ENCODE measurements around the gene CD40.

CD40 gene

GRCh38 chr20:46167080-46167479 is 49.0 kb downstream of the CD40 start:
- Histone ChIP-seq H2AFZ (ENCODE audit: low read depth, low read length, severe bottlenecking) (no peak overlapping the region), H3F3A (ENCODE audit: insufficient read depth) (no peaks in the 10 kb centered on the region), H3K79me2 (ENCODE audit: insufficient read depth, low read length) (no peaks in the 10 kb centered on the region)

GRCh38 chr20:46168438-46168837 is 50.3 kb downstream of the CD40 start:
- TF ChIP-seq EZH2phosphoT487 (conservative IDR thresholded peaks at IDR 0.05; ENCODE audit: low read length) (no peak), CTCF (IDR thresholded peaks at IDR 0.05; ENCODE audit: insufficient read depth, low read length, poor library complexity, severe bottlenecking) (no peak)
- H3K4me2 ChIP-seq (ENCODE audit: low read depth, low read length, poor library complexity, severe bottlenecking), result no peak overlapping the region
- no peaks in the 10 kb centered on the region for H4K20me1 ChIP-seq (ENCODE audit: low read depth, low read length)
- H3F3A ChIP-seq (ENCODE audit: insufficient read depth), result no peaks in the 10 kb centered on the region
- H2AFZ ChIP-seq (ENCODE audit: low read depth, low read length, severe bottlenecking), result no peak overlapping the region
- H3K9me2 ChIP-seq (replicated peaks; ENCODE audit: insufficient read depth, low read length), result no peaks in the 10 kb centered on the region
- no peaks in the 10 kb centered on the region for H3K9me3 ChIP-seq (ENCODE audit: insufficient read depth, low read length)
- no peaks in the 10 kb centered on the region for H3K79me2 ChIP-seq (ENCODE audit: insufficient read depth, low read length)
- H3K4me3 ChIP-seq (ENCODE audit: insufficient read depth, low read length, poor library complexity, severe bottlenecking), result no peak overlapping the region
- no peak overlapping the region for H3K27ac ChIP-seq (ENCODE audit: low read depth, low read length)
- no peaks in the 10 kb centered on the region for H3K27me3 ChIP-seq (ENCODE audit: low read length)
- no peak overlapping the region for H3K9ac ChIP-seq (ENCODE audit: low read length)
- H3K36me3 ChIP-seq (ENCODE audit: low read length), result no peaks in the 10 kb centered on the region

More at GRCh38 chr20:46167080-46167479, 49.0 kb downstream of the CD40 start:
- Histone ChIP-seq H3K27me3 (ENCODE audit: low read length) (no peaks in the 10 kb centered on the region), H3K4me3 (ENCODE audit: insufficient read depth, low read length, poor library complexity, severe bottlenecking) (no peak overlapping the region), H3K27ac (ENCODE audit: low read depth, low read length) (no peak overlapping the region), H3K9me2 (replicated peaks; ENCODE audit: insufficient read depth, low read length) (no peaks in the 10 kb centered on the region), H3K36me3 (ENCODE audit: low read length) (no peaks in the 10 kb centered on the region), H3K9ac (ENCODE audit: low read length) (no peak overlapping the region), H3K9me3 (ENCODE audit: insufficient read depth, low read length) (no peaks in the 10 kb centered on the region), H3K4me2 (ENCODE audit: low read depth, low read length, poor library complexity, severe bottlenecking) (no peak overlapping the region), H4K20me1 (ENCODE audit: low read depth, low read length) (no peaks in the 10 kb centered on the region)
- no peak for TF ChIP-seq EZH2phosphoT487 (conservative IDR thresholded peaks at IDR 0.05; ENCODE audit: low read length)
- TF ChIP-seq CTCF (IDR thresholded peaks at IDR 0.05; ENCODE audit: insufficient read depth, low read length, poor library complexity, severe bottlenecking), result no peak

- Histone ChIP-seq H3K4me2 (ENCODE audit: low read depth, low read length, poor library complexity, severe bottlenecking) (no peak overlapping the region), H2AFZ (ENCODE audit: low read depth, low read length, severe bottlenecking) (no peak overlapping the region), H3K27me3 (ENCODE audit: low read length) (no peaks in the 10 kb centered on the region), H3K4me3 (ENCODE audit: insufficient read depth, low read length, poor library complexity, severe bottlenecking) (no peak overlapping the region), H3K79me2 (ENCODE audit: insufficient read depth, low read length) (no peaks in the 10 kb centered on the region), H3K9me3 (ENCODE audit: insufficient read depth, low read length) (no peaks in the 10 kb centered on the region), H3K36me3 (ENCODE audit: low read length) (no peaks in the 10 kb centered on the region), H4K20me1 (ENCODE audit: low read depth, low read length) (no peaks in the 10 kb centered on the region), H3K9me2 (replicated peaks; ENCODE audit: insufficient read depth, low read length) (no peaks in the 10 kb centered on the region), H3F3A (ENCODE audit: insufficient read depth) (no peaks in the 10 kb centered on the region), H3K27ac (ENCODE audit: low read depth, low read length) (no peak overlapping the region), H3K9ac (ENCODE audit: low read length) (no peak overlapping the region)
- no peak for TF ChIP-seq CTCF (IDR thresholded peaks at IDR 0.05; ENCODE audit: insufficient read depth, low read length, poor library complexity, severe bottlenecking)
- TF ChIP-seq EZH2phosphoT487 (conservative IDR thresholded peaks at IDR 0.05; ENCODE audit: low read length), result no peak
These were observed 51.4 kb downstream of the CD40 start for GRCh38 chr20:46169245-46170171.
